ENCODE data around the gene CCDC78.

- no peak for TF ChIP-seq POLR2A (IDR thresholded peaks at IDR 0.05; ENCODE audit: low read depth, low read length)
- TF ChIP-seq POLR2AphosphoS5 (IDR thresholded peaks at IDR 0.05; ENCODE audit: low read depth, low read length): no peak
Measured at GRCh38 chr16:689175-689897, 36.9 kb downstream of the CCDC78 start.
